Fibroblast of the aortic adventitia (primary cell): Measurements from ENCODE around the gene KCTD6. TPM values are rescaled to one million over a fixed set of nuclear protein-coding genes. Genes with fewer than 3 reads are reported as not detected.

Experiments used
- DNase-seq: peaks from one replicate; pipeline ENCODE4 v3.0.0-alpha.2; 2010; ENCODE audit warnings: low read depth
- H3K4me3 ChIP-seq: 2 replicates; pipeline ENCODE4 v1.5.1; 2011; ENCODE audit warnings: low read depth, mild to moderate bottlenecking, control low read depth, low read length, moderate library complexity
- CTCF ChIP-seq: IDR thresholded peaks from 2 replicates; pipeline ENCODE4 v1.5.1; 2011; ENCODE audit warnings: mild to moderate bottlenecking, low read length, control low read depth, inconsistent platforms; ENCODE audit not compliant: insufficient read depth
- total RNA-seq: library from RNA; depleted of rRNA; stranded (reverse); fragments of >200 nt; gene quantifications from 2 replicates; pipeline ENCODE4 v1.2.3, GENCODE V29; 2012; ENCODE audit warnings: low replicate concordance

Gene KCTD6
- total RNA-seq, 1 donor = 17.9 TPM

- DNase-seq = no peak
- no peak for TF ChIP-seq CTCF
- H3K4me3 ChIP-seq = no peak overlapping the region
These were observed 2.2 kb downstream of the KCTD6 start for GRCh38 chr3:58494107-58494506.

GRCh38 chr3:58495101-58495500, 3.2 kb downstream of the KCTD6 start:
- no peak for DNase-seq
- H3K4me3 ChIP-seq = no peak overlapping the region
- no peak for TF ChIP-seq CTCF

GRCh38 chr3:58496206-58496857, 4.4 kb downstream of the KCTD6 start:
- peak; percentile 35 for DNase-seq
- H3K4me3 ChIP-seq = no peak overlapping the region
- peak; percentile 18 for TF ChIP-seq CTCF

- TF ChIP-seq CTCF = no peak
- H3K4me3 ChIP-seq = no peak overlapping the region
- peak; percentile 35 for DNase-seq
These were observed 5.2 kb downstream of the KCTD6 start for GRCh38 chr3:58497097-58497496.

- TF ChIP-seq CTCF = no peak
- H3K4me3 ChIP-seq = no peak overlapping the region
- no peak for DNase-seq
These were observed 11.0 kb downstream of the KCTD6 start for GRCh38 chr3:58502872-58503271.

- TF ChIP-seq CTCF = no peak
- DNase-seq = no peak
- no peak overlapping the region for H3K4me3 ChIP-seq
These were observed 15.6 kb downstream of the KCTD6 start for GRCh38 chr3:58507356-58508078.

GRCh38 chr3:58508437-58508836, 16.5 kb downstream of the KCTD6 start:
- no peak overlapping the region for H3K4me3 ChIP-seq
- DNase-seq = no peak
- TF ChIP-seq CTCF = no peak
